Stimulated activated CD4-positive, alpha-beta T cell treated with anti-CD3 and anti-CD28 coated beads, Interleukin-2, amount 100 ng/mL, for 4 hours (primary cell): Measurements from ENCODE around the gene RUNX2.
"Not testable (repeated sequence)": the region's sequence is repeated elsewhere in the genome, so short reads cannot be mapped to it uniquely, and the experiment has no call there.

Experiments
- DNase-seq: peaks from one replicate; pipeline ENCODE4 v3.0.0-alpha.2; 2020; ENCODE audit warnings: low read depth

Gene RUNX2

DNA sequence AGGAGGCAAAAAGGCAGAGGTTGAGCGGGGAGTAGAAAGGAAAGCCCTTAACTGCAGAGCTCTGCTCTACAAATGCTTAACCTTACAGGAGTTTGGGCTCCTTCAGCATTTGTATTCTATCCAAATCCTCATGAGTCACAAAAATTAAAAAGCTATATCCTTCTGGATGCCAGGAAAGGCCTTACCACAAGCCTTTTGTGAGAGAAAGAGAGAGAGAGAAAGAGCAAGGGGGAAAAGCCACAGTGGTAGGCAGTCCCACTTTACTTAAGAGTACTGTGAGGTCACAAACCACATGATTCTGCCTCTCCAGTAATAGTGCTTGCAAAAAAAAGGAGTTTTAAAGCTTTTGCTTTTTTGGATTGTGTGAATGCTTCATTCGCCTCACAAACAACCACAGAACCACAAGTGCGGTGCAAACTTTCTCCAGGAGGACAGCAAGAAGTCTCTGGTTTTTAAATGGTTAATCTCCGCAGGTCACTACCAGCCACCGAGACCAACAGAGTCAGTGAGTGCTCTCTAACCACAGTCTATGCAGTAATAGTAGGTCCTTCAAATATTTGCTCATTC, at the start of gene RUNX2:
Gene RUNX2, plus strand, starts transcription at position 375 of the 567 bp plus-strand sequence. CDS start 397 bp downstream, outside the sequence.
- DNase-seq, result no peak

DNA sequence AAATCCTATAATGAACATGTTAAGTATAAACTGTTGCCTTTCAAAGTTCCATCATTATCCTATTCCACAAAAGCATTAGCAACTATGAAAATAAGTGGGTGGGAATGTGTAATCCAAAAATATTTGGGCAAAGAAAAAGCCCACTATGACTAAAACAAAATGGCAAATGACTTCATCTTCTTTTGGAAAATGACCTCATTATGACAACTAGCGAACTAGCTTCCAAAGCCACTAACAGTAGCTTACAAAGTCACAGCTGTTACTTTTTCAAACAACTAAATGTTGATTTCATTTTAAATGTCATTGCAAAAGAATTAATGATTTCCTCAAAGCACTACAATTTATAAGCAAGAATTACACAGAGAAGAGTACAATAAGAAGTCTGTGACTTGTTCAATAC, 49.8 kb upstream of the RUNX2 start:
- no peak for DNase-seq

DNA sequence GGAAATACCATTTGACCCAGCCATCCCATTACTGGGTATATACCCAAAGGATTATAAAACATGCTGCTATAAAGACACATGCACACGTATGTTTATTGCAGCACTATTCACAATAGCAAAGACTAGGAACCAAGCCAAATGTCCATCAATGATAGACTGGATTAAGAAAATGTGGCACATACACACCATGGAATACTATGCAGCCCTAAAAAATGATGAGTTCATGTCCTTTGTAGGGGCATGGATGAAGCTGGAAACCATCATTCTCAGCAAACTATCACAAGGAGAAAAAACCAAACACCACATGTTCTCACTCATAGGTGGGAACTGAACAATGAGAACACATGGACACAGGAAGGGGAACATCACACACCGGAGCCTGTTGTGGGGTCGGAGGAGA, 41.4 kb upstream of the RUNX2 start:
- DNase-seq, result not testable (repeated sequence)

DNA sequence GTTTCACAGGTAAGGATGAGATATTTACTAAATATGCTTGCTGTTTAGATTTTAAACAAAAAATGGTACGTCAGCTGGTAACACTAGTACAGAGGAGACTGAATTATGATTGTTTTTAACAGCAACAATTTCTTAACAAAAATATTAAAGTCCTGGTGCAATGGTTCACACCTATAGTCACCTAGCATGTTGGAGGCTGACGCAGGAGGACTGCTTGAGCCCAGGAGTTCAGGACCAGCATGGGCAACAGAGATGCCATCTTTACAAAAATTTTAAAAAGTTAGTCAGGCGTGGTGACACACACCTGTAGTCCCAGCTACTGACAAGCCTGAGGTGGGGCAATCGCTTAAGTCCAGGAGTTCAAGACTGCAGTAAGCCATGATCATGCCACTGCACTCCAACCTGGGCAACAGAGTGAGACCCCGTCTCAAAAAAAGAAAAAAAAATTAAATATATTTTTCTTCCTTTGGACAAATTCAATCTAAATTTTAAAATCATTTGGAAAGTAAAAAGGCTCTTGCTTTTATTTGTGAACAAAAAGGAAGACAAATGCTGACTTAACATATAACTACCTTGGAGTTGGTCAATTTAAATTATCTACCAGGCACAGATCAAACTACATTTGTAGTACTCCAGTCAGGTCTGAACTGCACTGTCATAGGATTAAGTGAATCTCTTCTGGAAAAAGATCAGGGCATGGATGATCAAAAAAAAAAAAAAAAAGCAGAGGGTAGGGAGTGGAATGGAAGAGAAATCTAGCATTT, 38.2 kb upstream of the RUNX2 start:
- no peak for DNase-seq

DNA sequence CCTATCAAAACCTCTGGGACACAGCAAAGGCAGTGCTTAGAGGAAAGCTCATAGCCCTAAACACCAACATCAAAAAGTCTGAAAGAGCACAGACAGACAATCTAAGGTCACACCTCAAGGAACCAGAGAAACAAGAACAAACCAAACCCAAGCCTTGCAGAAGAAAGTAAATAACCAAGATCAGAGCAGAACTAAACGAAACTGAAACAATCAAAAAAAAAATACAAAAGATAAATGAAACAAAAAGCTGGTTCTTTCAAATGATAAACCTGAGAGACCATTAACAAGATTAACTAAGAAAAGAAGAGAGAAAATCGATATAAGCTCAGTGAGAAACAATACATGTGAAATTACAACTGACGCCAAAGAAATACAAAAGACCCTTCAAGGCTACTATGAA, 34.8 kb upstream of the RUNX2 start:
- no peak for DNase-seq

DNA sequence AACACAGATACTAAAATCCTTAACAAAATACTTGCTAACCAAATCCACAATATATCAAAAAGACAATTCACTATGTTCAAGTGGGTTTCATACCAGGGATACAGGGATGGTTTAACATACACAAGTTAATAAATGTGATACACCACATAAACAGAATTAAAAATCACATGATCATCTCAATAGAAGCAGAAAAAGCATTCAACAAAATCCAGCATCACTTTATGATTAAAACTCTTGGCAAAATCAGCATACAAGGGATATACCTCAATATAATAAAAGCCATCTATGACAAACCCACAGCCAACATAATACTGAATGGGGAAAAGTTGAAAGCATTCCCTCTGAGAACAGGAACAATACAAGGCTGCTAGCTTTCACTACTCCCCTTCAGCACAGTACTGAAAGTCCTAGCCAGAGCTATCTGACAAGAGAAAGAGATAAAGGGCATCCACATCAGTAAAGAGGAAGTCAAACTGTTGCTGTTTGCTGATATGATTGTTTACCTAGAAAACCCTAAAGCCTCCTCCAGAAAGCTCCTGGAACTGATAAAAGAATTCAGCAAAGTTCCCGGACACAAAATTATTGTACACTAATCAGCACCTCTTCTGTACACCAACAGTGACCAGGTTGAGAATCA, 33.9 kb upstream of the RUNX2 start:
- DNase-seq, result not testable (repeated sequence)

DNA sequence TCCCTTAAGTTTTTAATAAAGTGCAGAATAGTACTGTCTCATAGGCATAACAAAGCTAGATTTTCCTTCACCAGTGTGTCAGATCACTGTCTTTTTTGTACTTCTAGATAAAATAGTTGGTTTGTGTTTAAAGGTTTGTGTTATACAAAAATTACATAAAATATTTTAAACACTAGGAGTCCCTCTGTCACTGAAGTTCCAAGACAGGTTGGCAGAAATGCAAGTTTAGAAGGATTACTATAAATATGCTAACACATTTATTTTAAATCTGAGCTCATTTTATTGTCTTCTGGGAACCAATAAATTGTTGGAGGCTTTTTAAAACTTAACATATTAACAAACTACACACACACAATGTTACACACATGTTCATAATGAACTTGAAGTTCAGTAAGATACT, 30.8 kb upstream of the RUNX2 start:
- DNase-seq, result no peak

DNA sequence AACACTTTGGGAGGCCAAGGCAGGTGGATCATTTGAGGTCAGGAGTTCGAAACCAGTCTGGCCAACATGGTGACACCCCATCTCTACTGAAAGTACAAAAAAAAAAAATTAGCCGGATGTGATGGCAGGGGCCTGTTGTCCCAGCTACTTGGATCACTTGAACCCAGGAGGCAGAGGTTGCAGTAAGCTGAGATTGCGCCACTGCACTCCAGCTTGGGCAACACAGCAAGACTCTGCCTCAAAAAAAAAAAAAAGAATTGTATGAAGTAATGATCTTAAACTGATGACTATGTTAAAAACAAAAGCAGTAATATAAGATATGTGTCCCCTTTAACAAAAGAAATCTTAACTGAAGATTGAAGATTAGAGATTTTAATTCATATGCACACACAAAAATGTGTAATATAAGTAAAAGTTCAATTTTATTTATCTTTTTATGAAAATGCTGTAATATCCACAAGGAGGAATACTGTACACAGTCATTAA, 29.0 kb upstream of the RUNX2 start:
- no peak for DNase-seq

DNA sequence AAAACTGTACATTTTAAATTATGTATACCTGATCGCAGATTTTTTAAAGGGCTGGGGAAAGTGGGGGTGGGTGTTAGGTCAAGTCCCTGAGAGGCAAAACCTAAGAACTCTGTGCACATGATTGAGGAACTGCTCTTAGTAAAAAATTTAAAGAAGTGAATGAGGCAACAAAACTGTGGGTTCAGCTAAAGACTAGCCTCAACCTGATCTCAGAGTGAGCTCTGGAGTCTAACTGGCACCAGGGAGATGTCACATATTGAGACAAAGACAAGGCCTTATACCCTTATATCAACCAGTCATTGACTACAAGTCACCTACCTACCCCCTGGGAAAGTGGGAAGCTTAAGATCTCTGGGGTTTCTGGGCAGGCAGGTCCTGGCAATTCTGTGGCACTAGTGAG, 27.4 kb upstream of the RUNX2 start:
- DNase-seq, result no peak

DNA sequence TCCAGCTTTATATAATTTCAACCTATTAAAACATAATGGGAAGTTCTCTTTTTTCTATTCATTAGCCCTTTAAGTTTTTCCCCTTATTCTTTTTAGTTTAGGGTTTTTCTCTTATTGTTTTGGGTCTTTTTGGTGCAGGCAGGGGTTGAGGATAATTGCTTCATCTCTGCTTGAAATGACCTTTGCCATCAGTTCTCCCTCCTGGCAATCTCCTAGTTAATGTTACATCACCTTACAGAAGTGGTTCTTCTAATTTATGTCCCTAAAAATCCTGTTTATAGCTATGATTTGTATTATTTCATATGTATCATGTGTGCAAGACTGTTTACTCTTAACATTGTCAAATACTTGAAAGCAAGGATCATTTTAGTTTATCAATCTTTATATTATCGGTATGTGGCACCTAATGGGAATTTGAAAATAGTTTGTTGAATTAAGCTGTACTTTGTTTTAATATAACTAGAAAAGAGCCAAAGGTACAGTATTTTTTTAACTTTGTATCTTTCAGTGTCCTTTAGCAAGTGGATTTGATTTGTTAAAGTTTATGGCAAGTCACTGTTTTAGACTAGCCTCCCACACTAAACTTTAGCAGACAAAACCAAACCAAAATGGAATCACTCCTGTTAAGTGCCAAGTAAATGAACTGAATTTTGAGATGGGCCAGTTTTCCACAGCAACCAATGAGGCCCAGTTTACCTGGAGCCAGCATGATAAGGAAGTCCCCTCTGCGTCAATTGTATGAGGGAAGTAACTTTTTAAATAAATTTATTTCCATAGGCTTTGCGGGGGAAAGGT, 26.6 kb upstream of the RUNX2 start:
- no peak for DNase-seq

DNA sequence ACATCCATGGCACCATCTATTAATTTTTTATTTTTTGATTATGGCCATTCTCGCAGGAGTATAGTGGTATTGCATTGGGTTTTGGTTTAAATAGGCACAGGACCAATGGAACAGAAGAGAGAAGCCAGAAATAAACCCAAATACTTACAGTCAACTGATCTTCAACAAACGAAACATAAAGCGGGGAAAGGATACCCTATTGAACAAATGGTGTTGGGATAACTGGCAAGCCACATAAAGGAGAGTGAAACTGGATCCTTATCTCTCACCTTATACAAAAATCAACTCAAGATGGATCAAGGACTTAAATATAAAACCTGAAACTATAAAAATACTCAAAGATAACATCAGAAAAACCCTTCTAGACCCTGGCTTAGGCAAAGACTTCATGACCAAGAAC, 25.3 kb upstream of the RUNX2 start:
- DNase-seq, result no peak

DNA sequence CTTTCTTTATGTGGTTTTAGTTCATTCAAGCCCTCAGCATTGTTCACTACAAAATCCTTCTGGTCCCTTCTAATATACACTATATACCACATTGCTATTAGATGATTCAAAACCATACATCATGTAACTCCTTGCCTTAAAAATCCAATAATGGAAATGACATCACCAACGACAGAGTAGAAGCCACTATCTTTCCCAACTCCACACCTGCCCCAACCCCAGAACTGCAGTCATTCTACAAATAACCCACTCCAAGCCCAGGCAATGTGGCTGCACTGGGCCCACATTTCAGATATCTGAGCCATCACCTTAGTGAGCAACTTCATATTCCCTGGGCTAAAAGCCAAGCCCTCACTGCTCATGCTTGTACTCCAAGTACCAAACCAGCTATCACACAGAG, 22.6 kb upstream of the RUNX2 start:
- DNase-seq, result no peak

DNA sequence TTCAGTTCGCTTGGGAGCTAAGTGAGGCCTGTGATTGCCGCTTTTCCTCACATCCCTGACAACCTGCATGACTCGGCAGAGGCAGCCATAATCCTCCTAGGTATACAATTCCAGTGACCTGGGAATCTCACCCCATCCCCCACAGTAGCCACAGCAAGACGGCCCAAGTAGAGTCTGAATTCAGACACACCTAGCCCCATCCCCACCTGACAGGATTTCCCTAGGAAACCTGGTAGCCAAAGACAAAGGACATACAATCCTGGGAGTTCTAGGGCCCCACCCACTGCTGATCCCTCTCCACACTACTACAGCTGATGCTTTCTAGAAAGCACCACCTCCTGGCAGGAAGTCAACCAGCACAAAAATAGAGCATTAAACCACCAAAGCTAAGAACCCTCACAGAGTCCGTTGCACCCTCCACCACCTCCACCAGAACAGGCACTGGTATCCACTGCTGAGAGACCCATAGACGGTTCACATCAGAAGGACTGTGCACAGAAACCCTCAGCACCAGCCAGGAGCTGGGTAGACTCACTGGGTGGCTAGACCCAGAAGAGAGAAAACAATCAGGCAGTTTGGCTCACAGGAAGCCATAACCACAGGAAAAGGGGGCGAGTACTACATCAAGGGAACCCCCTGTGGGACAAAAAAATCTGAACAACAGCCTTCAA, 17.9 kb upstream of the RUNX2 start:
- peak; percentile 3 for DNase-seq

DNA sequence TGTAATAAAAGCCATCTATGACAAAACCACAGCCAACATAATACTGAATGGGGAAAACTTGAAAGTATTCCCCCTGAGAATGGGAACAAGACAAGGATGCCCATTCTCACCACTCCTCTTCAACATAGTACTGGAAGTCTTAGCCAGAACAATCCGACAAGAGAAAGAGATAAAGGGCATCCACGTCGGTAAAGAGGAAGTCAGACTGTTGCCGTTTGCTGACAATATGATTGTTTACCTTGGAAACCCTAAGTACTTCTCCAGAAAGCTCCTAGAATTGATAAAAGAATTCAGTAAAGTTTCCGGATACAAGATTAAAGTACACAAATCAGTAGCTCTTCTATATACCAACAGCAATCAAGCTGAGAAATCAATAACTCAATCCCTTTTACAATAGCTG, 14.0 kb upstream of the RUNX2 start:
- DNase-seq, result no peak

DNA sequence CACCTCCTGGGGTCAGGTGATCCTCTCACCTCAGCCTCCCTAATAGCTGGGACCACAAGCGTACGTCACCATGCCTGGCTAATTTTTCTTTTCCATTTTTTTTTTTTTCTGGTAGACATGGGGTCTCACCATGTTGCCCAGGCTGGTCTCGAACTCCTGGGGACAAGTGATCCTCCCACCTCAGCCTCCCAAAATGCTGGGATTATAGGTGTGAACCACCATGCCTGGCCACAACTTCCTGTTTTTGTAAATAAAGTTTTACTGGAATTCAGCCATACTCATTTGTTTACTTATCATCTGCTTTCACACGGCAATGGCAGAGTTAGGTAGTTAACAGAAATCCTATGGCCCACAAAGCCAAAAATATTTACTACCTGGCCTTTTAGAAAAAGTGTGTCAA, 7.8 kb upstream of the RUNX2 start:
- no peak for DNase-seq

DNA sequence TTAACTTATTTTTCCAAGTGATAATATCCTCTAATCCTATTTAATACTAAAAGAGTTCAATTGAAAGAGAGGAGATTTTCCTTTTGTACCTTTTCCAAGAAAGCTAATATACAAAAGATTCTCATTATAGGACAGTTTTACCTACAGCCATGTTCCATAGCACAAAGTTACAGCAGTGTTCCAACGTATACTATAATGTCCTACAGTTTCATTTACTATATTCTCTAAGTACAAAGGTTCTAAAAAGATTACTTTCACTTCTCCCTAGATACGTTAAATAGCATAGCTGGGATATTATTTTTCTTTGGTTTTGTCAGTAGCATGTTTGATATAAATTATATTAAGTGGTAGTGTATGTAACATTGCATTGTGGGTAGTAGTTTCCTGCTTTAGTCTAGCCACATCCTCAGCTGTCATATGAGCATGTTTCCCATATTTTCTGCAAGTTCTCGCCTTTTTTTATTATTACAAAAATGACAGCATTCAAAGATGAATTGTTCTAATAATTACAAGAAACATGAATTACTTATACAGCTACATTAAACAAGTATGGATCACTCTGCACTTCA, 4.4 kb upstream of the RUNX2 start:
- DNase-seq, result no peak

DNA sequence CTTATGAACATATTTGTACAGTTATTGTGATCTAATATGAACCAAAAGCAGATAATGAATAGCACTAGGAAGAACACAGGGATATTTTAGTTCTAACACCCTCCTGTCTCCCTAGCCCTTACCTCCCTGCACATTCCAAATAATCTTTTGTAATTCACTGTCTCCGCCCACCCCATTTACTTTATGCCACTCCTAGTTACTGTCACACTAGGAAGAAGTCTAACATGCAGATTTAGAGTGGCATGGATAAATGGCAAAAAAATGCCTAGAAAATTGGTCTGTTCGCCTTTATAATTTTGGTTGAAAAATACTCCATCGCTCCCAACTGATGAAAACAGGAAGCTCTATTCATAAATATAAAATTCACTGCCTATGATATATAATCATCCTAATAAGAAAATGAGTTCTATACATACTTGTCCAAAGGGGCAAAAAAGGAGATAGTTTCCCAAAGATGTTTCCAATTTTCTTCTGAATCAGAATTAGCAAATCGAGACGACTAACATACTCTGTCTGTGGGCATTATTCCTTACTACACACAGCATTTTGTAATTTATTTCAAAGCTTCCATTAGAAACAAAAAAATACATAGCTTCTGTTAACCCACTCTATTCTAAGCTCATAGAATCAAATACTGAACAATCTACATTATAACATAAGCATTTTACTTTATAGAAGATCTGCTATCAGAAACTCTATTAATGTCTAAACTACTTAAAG, 1.3 kb upstream of the RUNX2 start:
- DNase-seq, result no peak

DNA sequence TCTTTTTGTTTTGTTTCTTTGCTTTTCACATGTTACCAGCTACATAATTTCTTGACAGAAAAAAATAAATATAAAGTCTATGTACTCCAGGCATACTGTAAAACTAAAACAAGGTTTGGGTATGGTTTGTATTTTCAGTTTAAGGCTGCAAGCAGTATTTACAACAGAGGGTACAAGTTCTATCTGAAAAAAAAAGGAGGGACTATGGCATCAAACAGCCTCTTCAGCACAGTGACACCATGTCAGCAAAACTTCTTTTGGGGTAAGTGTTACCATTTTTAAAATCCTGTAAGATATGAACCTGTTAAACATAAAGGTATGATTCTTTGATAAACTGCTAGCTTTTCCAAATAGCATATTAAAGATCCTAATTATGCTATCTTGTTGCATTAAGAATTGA, 393 bp downstream of the RUNX2 start:
- DNase-seq, result no peak

DNA sequence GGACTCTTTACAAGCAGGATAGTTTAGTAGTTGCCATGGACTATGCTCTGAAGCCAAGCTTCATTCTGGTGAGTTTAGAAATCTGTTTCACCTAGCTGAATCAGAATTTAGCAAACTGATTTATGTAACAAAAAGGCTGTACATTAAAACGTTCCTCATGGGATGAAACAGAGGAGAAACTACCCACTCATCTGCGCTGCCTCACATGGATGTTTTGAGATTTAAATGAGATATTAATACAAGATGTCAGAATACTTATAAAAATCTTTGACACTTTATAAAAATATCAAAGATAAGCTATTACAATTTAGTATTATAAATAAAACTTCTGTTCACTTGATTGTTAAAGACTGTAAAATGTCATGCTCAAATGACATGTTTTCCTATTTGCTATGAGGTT, 16.8 kb downstream of the RUNX2 start:
- DNase-seq, result no peak

DNA sequence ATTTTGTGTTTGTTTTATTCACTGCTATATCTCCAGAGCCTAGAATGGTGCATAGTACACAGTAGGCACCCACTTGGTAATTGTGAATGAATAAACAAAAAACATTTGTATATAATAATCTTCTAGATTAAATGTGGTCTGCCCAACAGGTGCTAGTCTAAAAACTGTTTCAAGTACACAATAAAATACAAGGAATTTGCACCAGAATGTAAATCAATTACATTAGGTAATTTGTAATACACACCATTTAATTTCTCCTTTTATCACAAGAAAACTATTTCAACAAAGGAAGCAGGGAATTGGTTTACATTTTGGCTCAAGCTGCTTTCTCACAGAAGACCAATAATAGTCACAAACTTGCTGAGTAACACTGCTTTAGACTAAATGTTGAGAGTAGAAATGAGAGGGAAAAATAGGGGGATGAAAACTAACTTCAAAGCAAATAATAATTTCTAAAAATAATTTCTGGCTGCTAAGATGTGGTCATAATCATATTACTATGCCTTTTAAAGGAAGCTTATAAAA, 22.1 kb downstream of the RUNX2 start:
- DNase-seq, result no peak

DNA sequence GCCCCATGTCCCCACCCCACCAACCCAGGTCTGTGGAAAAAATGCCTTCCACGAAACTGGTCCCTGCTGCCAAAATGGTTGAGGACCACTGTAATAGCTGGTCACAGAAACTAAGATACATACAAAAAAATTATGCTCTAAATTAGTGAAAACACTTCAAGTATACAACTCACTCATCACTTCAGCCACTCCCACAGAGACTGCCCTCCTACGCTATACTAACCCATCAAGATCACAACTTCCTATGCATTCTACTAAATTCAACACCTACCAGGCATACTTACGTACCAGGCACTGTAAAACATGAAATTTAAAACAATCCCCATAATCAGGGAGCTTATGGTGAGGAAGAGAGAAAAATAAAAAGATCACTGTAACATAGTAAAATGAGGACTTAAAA, 22.9 kb downstream of the RUNX2 start:
- no peak for DNase-seq
